GM12874 (cell line): ENCODE data around the gene ANKFN1.

Experiments
- TF ChIP-seq, protein P1 (sequence below): IDR thresholded peaks from 2 replicates; pipeline ENCODE4 v1.5.1; 2011; ENCODE audit warnings: low read depth, mild to moderate bottlenecking, control low read depth, low read length, moderate library complexity; ENCODE audit not compliant: insufficient read depth

Gene ANKFN1

DNA sequence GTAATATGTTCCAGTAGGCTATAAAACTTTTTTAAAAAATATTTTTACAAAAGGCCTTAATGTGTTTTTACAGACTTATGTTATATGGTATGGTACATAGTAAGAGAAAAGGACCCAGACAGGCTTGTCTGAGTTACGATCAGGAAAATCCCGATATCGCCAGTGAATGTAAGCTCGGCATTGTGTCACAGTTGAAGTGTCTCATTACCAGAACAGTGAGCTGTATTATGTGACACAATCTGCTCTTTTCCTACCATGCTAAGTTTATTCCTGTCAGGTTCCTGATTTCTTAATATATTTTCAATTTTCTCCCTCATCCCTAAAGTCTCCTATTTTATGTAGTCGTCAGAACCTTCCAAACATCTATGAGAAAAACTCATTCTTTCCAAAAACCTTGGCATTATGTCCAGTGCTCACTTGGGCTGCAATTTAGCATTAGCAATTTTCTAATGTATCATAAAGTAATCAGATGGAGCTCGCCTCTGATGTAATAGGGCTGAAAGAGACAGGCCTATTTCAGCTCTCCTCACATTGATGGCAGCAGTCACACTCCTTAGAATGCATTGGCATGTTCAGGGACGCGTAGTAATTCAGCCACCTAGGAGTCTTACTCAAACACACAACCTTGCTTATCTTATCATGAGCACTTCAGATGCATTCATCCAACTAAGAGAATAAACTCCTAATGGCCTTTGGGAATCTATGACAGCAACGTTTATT lies 292.6 kb downstream of the ANKFN1 start:
- TF ChIP-seq, protein P1, sequence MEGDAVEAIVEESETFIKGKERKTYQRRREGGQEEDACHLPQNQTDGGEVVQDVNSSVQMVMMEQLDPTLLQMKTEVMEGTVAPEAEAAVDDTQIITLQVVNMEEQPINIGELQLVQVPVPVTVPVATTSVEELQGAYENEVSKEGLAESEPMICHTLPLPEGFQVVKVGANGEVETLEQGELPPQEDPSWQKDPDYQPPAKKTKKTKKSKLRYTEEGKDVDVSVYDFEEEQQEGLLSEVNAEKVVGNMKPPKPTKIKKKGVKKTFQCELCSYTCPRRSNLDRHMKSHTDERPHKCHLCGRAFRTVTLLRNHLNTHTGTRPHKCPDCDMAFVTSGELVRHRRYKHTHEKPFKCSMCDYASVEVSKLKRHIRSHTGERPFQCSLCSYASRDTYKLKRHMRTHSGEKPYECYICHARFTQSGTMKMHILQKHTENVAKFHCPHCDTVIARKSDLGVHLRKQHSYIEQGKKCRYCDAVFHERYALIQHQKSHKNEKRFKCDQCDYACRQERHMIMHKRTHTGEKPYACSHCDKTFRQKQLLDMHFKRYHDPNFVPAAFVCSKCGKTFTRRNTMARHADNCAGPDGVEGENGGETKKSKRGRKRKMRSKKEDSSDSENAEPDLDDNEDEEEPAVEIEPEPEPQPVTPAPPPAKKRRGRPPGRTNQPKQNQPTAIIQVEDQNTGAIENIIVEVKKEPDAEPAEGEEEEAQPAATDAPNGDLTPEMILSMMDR: no peak

DNA sequence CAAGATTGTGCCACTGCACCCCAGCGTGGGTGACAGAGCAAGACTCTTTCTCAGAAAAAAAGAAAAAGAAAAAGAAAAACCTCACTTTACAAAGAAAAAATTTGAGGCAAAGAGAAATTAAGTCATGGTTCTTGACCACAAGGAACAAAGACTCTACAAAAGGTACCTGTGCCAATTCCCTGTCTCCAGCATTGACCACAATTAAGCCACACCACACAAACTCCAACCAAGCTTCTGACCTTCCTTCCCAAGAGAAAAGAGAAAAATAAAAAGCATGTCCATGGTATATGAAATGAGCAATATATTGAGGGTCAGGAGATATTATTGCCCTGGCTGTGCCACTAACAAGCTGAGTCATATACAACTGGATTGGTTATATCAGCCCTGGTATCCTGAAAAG lies 293.9 kb downstream of the ANKFN1 start:
- TF ChIP-seq, protein P1: no peak

DNA sequence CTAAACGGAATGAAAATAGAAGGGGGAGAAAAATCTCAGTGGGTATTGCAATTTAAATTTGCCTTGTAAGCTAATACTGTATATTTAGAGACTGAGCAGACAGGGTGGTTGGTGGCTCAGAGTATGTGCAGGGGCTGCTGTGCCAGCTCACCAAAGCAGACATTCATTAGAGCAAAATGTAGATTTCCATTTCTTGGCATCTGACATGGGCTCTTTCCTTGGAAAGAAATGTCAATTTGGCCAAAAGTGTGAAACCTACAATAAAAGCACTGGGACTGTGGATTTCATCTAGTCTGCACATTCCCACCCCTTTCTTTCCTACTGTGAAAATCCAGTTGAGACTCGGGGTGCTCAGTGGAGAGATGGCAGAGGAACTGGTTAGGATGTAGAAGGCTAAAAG lies 295.1 kb downstream of the ANKFN1 start:
- TF ChIP-seq, protein P1: no peak

DNA sequence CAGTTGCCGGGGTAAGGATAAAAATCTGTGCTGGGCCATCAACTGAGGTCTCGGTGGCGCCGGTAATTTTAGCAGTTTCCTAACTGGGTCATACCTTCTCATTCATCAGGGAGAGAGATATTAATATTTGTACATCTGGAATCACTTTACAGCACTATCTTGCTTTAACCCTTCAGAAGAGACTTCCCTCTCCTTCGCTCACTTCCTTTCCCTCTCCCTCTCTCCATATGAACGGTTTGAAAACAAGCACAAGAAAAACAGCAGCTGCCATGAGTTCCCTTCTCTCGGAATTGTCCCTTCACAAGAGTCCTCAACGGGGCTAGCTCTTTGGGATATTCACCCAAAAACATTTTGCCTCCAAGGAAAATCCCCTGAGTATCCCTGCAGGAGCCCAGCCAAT lies 295.9 kb downstream of the ANKFN1 start:
- TF ChIP-seq, protein P1: no peak

DNA sequence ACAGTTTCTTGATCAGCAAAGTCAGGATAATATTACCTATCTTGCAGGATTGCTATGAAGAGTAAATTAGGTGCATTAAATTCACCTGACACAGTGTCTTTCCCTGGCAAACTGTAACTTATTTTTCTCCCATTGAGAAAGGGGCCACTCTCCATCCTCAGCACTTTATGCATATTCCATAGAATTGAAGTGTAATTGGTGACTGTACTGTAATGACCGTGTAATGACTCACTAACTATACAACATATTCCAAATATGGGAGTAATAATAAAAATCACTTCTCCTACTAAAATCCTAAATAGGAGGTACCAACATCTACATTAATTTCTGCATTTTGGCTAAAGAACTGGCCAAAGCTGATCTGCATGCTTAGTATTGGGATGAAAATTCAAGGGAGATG lies 298.4 kb downstream of the ANKFN1 start:
- TF ChIP-seq, protein P1: no peak

DNA sequence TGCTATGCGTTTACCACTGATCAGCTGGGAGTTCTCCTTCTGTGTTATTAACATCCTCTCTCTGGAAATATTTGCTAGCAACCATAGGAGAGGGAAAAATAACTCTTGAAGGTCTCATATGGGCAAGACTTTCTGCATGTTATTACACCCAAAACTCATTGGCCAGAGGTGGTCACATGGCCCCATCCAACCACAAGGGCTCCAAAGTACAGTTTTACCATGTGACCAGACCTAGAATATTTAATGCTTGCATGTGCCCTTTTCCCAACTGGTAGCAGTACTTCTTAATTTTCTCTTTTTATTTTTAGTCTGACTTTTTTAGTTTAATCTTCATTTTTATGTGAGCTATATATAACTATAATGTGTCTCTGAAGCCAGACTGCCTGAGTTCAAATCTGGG lies 299.2 kb downstream of the ANKFN1 start:
- TF ChIP-seq, protein P1: no peak

DNA sequence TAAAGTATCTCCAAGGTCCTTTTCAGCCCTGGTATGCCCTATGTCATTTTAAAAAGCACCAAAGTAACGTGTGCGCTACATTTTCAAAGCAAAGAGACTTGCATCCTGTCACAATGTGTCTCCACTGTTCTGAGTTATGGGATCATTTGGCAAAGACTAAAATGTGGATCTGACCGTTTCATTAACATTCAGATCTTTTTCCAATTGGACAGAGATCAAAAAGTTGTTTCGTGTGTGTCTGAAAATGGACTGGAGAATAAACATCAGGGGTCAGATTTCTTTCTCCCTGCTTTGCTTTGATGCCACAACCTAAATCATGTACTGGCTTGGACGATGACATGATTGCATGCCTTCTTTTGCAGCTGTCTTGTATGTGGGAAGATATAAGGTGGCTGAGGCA lies 304.2 kb downstream of the ANKFN1 start:
- TF ChIP-seq, protein P1: no peak
